Omental fat pad (tissue), 4 donors: ENCODE measurements around the gene RRP12. TPM values are rescaled to one million over a fixed set of nuclear protein-coding genes. Genes with fewer than 3 reads are reported as not detected.

Source experiments
- ATAC-seq: fragments of 150-250 bp; one replicate; pipeline ENCODE4 v1.9.1; 2016; ENCODE audit warnings: mild to moderate bottlenecking, moderate library complexity; ENCODE audit not compliant: low FRiP score
- DNase-seq: peaks from one replicate; pipeline ENCODE4 v3.0.0-alpha.2; 2019; ENCODE audit warnings: low spot score
- CTCF ChIP-seq, 3 donors: fragments of 450-650 bp; IDR thresholded peaks; one replicate each; pipeline ENCODE4 v1.5.1; 2016 to 2017; ENCODE audit warnings: antibody characterized with exemption in 3 of 3, mild to moderate bottlenecking in 3 of 3, moderate library complexity in 2 of 3
- total RNA-seq, 4 donors: library from RNA; depleted of rRNA; stranded (reverse); fragments of >200 nt; gene quantifications; one replicate each; pipeline ENCODE4 v1.1.0, GENCODE V29; 2016

The RRP12 gene
- total RNA-seq, 4 donors from 2014 or later: 14.2 to 89.3 (median 18.7) TPM

- no peak for TF ChIP-seq CTCF (IDR thresholded peaks at IDR 0.05)
- ATAC-seq (no peak), DNase-seq (no peak)
Measured at GRCh38 chr10:97393034-97393573, 8.0 kb downstream of the RRP12 start.

DNA sequence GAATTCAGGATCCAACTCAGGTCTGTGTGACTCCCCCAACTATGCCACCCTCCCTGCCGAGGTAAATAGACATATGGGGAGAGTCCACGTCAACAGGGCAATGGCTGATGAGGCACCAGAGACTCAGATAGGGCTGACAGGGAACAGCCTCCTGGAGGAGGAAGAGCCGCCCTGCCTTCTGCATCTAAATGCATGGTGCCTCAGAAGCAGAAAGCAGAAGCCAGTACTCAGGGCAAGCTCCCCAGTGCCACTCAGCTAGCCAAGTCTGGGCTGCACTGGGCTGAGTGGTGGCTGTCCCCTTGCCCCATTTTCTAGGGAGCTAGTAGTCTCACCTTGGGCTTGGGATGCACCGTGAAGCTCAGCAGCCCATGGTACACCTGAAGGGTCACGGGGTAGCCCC is 11.0 kb downstream of the RRP12 start:
- ATAC-seq: no peak
- no peak for DNase-seq
- TF ChIP-seq CTCF (IDR thresholded peaks at IDR 0.05): no peak

- no peak for TF ChIP-seq CTCF (IDR thresholded peaks at IDR 0.05)
- DNase-seq: no peak
- no peak for ATAC-seq
Measured at GRCh38 chr10:97388152-97388551, 13.0 kb downstream of the RRP12 start.

DNA sequence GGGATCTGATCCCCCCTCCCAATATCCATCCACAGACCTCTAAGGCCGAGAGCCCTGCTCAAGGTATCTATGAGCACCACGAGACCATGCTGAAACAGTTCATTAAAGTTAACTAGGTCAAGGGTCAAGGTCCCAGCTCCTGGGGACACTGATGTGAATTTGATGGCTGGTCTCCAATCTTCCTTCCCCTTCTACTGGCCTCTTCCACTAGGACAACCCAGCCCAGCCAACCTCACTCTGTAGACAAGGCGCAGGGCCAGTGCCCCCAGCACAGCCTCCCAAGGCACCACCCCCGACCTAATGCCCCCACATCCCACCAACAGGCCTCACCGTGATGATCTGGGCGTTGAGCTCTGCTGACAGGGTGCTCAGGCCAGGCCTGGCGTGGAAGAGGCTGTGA is 15.6 kb downstream of the RRP12 start:
- DNase-seq: no peak
- ATAC-seq: no peak
- no peak for TF ChIP-seq CTCF (IDR thresholded peaks at IDR 0.05)

DNA sequence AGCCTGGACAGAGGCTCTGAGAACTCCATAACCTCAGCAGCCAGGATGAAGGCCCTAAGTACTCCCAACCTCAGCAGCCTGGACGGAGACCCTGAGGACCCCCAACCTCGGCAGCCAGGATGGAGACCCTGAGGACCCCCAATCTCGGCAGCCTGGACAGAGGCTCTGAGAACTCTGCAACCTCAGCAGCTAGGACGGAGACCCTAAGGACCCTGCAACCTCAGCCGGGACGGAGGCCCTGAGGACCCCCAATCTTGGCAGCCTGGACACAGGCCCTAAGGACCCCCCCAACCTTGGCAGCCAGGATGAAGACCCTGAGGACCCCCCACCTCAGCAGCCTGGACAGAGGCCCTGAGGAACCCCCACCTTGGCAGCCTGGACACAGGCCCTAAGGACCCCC is 16.5 kb downstream of the RRP12 start:
- ATAC-seq (no peak), DNase-seq (no peak)
- no peak for TF ChIP-seq CTCF (IDR thresholded peaks at IDR 0.05)

DNA sequence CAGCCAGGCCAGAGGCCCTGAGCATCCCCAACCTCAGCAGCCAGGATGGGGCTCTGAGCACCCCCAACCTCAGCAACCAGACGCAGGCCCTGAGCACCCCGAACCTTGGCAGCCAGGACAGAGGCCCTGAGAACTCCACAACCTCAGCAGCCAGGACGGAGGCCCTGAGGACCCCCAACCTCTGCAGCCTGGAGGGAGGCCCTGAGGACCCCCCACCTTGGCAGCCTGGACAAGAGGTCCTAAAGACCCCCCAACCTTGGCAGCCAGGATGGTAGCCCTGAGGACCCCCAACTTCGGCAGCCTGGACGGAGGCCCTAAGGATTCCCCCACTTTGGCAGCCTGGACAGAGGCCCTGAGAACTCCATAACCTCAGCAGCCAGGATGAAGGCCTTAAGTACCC is 17.0 kb downstream of the RRP12 start:
- DNase-seq (no peak), ATAC-seq (no peak)
- TF ChIP-seq CTCF (IDR thresholded peaks at IDR 0.05): no peak

DNA sequence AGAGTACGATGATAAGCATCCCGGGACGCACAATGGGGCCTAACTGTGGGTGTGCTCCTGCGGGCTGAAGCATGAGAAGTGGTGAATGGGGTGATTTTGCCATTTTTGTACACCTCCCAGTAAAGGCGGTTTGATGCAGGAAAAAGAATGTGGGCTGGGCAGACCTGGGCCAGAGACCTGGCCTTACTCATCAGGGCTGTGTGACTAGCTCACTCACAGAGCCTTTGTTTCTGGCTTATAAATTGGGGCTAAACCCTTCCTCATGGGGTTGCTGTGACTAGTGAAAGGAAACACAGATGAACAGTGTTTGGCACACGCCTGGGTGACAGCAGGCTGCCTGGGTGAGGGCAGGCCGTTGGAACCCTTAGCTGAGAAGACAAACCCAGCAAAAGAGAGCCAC is 18.0 kb downstream of the RRP12 start:
- ATAC-seq: no peak
- no peak for DNase-seq
- TF ChIP-seq CTCF (IDR thresholded peaks at IDR 0.05): no peak
